IPS-18c (cell line): ENCODE measurements around the gene EVI5.
"Not testable (repeated sequence)": the region's sequence is repeated elsewhere in the genome, so short reads cannot be mapped to it uniquely, and the experiment has no call there.

Source experiments
- H3K4me3 ChIP-seq: 2 replicates; pipeline ENCODE4 v1.7.0; 2013; ENCODE audit warnings: low read depth, mild to moderate bottlenecking, low read length, moderate library complexity; ENCODE audit not compliant: insufficient read depth
- H3K9me3 ChIP-seq: one replicate; pipeline ENCODE4 v1.6.1; 2013; ENCODE audit warnings: mild to moderate bottlenecking, low read length, moderate library complexity; ENCODE audit not compliant: control insufficient read depth, insufficient read depth

EVI5 gene

GRCh38 chr1:92721886-92722285 lies 63.0 kb downstream of the EVI5 start:
- H3K4me3 ChIP-seq, result no peak overlapping the region
- H3K9me3 ChIP-seq, result no peaks in the 10 kb centered on the region

GRCh38 chr1:92721157-92721556 lies 63.8 kb downstream of the EVI5 start:
- not testable (repeated sequence) for H3K9me3 ChIP-seq

GRCh38 chr1:92715476-92715951 lies 69.4 kb downstream of the EVI5 start:
- not testable (repeated sequence) for H3K9me3 ChIP-seq

More at GRCh38 chr1:92721157-92721556, 63.8 kb downstream of the EVI5 start:
- not testable (repeated sequence) for H3K4me3 ChIP-seq

GRCh38 chr1:92713939-92714338 lies 71.0 kb downstream of the EVI5 start:
- Histone ChIP-seq H3K9me3 (no peaks in the 10 kb centered on the region), H3K4me3 (no peak overlapping the region)

More at GRCh38 chr1:92715476-92715951, 69.4 kb downstream of the EVI5 start:
- not testable (repeated sequence) for H3K4me3 ChIP-seq

- H3K9me3 ChIP-seq, result no peaks in the 10 kb centered on the region
- H3K4me3 ChIP-seq, result no peak overlapping the region
These were observed 73.3 kb downstream of the EVI5 start for GRCh38 chr1:92711473-92712165.

GRCh38 chr1:92709738-92710137 lies 75.2 kb downstream of the EVI5 start:
- Histone ChIP-seq H3K4me3 (no peak overlapping the region), H3K9me3 (no peaks in the 10 kb centered on the region)

- H3K9me3 ChIP-seq, result no peaks in the 10 kb centered on the region
- no peak overlapping the region for H3K4me3 ChIP-seq
These were observed 76.4 kb downstream of the EVI5 start for GRCh38 chr1:92708368-92708950.

- Histone ChIP-seq H3K9me3 (no peaks in the 10 kb centered on the region), H3K4me3 (no peak overlapping the region)
These were observed 77.2 kb downstream of the EVI5 start for GRCh38 chr1:92707709-92708108.

- no peak overlapping the region for H3K4me3 ChIP-seq
- H3K9me3 ChIP-seq, result no peaks in the 10 kb centered on the region
These were observed 77.6 kb downstream of the EVI5 start for GRCh38 chr1:92707292-92707691.

GRCh38 chr1:92705446-92705845 lies 79.5 kb downstream of the EVI5 start:
- H3K4me3 ChIP-seq, result no peak overlapping the region

GRCh38 chr1:92701147-92701546 lies 83.8 kb downstream of the EVI5 start:
- no peak overlapping the region for H3K4me3 ChIP-seq
- no peaks in the 10 kb centered on the region for H3K9me3 ChIP-seq

More at GRCh38 chr1:92705446-92705845, 79.5 kb downstream of the EVI5 start:
- H3K9me3 ChIP-seq, result no peaks in the 10 kb centered on the region

- Histone ChIP-seq H3K9me3 (no peaks in the 10 kb centered on the region), H3K4me3 (no peak overlapping the region)
These were observed 86.0 kb downstream of the EVI5 start for GRCh38 chr1:92698932-92699331.

- no peaks in the 10 kb centered on the region for H3K9me3 ChIP-seq
- H3K4me3 ChIP-seq, result no peak overlapping the region
These were observed 89.8 kb downstream of the EVI5 start for GRCh38 chr1:92695104-92695503.

GRCh38 chr1:92691925-92692324 lies 93.0 kb downstream of the EVI5 start:
- Histone ChIP-seq H3K4me3 (no peak overlapping the region), H3K9me3 (no peaks in the 10 kb centered on the region)

- Histone ChIP-seq H3K9me3 (no peaks in the 10 kb centered on the region), H3K4me3 (no peak overlapping the region)
These were observed 94.5 kb downstream of the EVI5 start for GRCh38 chr1:92690212-92690906.

GRCh38 chr1:92679980-92680379 lies 104.9 kb downstream of the EVI5 start:
- no peaks in the 10 kb centered on the region for H3K9me3 ChIP-seq
- H3K4me3 ChIP-seq, result no peak overlapping the region

GRCh38 chr1:92663775-92664174 lies 121.1 kb downstream of the EVI5 start:
- Histone ChIP-seq H3K4me3 (no peak overlapping the region), H3K9me3 (no peaks in the 10 kb centered on the region)

GRCh38 chr1:92662048-92662447 lies 122.9 kb downstream of the EVI5 start:
- H3K4me3 ChIP-seq, result no peak overlapping the region
- no peaks in the 10 kb centered on the region for H3K9me3 ChIP-seq
